ENCODE results near the gene LSM14B.

GRCh38 chr20:62119115-62119514, 3.2 kb upstream of the LSM14B start:
- TF ChIP-seq CTCF (IDR thresholded peaks at IDR 0.05; ENCODE audit: low read depth, low read length) (no peak), MAX (IDR thresholded peaks at IDR 0.05; ENCODE audit: low read depth, low read length) (no peak), POLR2A (IDR thresholded peaks at IDR 0.05; ENCODE audit: extremely low read depth, insufficient read length) (no peak), MYC (IDR thresholded peaks at IDR 0.05; ENCODE audit: low read depth, low read length) (no peak)
